ENCODE data around the gene CCR8. TPM values are rescaled to one million over a fixed set of nuclear protein-coding genes. Genes with fewer than 3 reads are reported as not detected.

CCR8 gene
- total RNA-seq, 6 donors from 2014 or later, result not detected

- H3K9me3 ChIP-seq, result no peaks in the 10 kb centered on the region
- no peak overlapping the region for H3K4me3 ChIP-seq
- DNase-seq, result no peak
- no peak for TF ChIP-seq CTCF (IDR thresholded peaks at IDR 0.05)
- TF ChIP-seq EP300 (IDR thresholded peaks at IDR 0.05), result no peak
- TF ChIP-seq POLR2AphosphoS5 (IDR thresholded peaks at IDR 0.05), result no peak
- TF ChIP-seq POLR2A (IDR thresholded peaks at IDR 0.05), result no peak
- H3K36me3 ChIP-seq, result no peaks in the 10 kb centered on the region
- H3K27ac ChIP-seq, result no peak overlapping the region
- H3K4me1 ChIP-seq, result no peaks in the 10 kb centered on the region
- H3K27me3 ChIP-seq, result no peaks in the 10 kb centered on the region
- no peak for ATAC-seq (ENCODE audit: low FRiP score in 2 of 2)
Observed at GRCh38 chr3:39343760-39344159, 14.3 kb downstream of the CCR8 start.

- H3K36me3 ChIP-seq, result no peaks in the 10 kb centered on the region
- TF ChIP-seq CTCF (IDR thresholded peaks at IDR 0.05), result no peak
- no peak for TF ChIP-seq POLR2A (IDR thresholded peaks at IDR 0.05)
- no peak for TF ChIP-seq POLR2AphosphoS5 (IDR thresholded peaks at IDR 0.05)
- no peak for TF ChIP-seq EP300 (IDR thresholded peaks at IDR 0.05)
- no peak for ATAC-seq (ENCODE audit: low FRiP score in 2 of 2)
- no peaks in the 10 kb centered on the region for H3K9me3 ChIP-seq
- H3K27me3 ChIP-seq, result no peaks in the 10 kb centered on the region
- DNase-seq, result no peak
- H3K4me1 ChIP-seq, result no peaks in the 10 kb centered on the region
- no peak overlapping the region for H3K4me3 ChIP-seq
- no peak overlapping the region for H3K27ac ChIP-seq
Observed at GRCh38 chr3:39344746-39345344, 15.3 kb downstream of the CCR8 start.

GRCh38 chr3:39346785-39347585, 17.5 kb downstream of the CCR8 start:
- Histone ChIP-seq H3K4me3 (no peak overlapping the region), H3K36me3 (no peaks in the 10 kb centered on the region), H3K27me3 (no peaks in the 10 kb centered on the region), H3K27ac (no peak overlapping the region), H3K9me3 (no peaks in the 10 kb centered on the region), H3K4me1 (no peaks in the 10 kb centered on the region)
- no peak for TF ChIP-seq EP300 (IDR thresholded peaks at IDR 0.05)
- TF ChIP-seq POLR2AphosphoS5 (IDR thresholded peaks at IDR 0.05), result no peak
- TF ChIP-seq POLR2A (IDR thresholded peaks at IDR 0.05), result no peak
- TF ChIP-seq CTCF (IDR thresholded peaks at IDR 0.05), result no peak
- no peak for ATAC-seq (ENCODE audit: low FRiP score in 2 of 2)
- 47 to 57% methylated on average over 2 of the region's 2 CpGs for WGBS, 2 donors
- no peak for DNase-seq

- no peaks in the 10 kb centered on the region for H3K9me3 ChIP-seq
- no peaks in the 10 kb centered on the region for H3K4me1 ChIP-seq
- ATAC-seq (ENCODE audit: low FRiP score in 2 of 2), result no peak
- no peak for DNase-seq
- TF ChIP-seq POLR2AphosphoS5 (IDR thresholded peaks at IDR 0.05) (no peak), CTCF (IDR thresholded peaks at IDR 0.05) (no peak)
- 55 to 60% methylated on average over 3 of the region's 3 CpGs for WGBS, 2 donors
- H3K27me3 ChIP-seq, result no peaks in the 10 kb centered on the region
- H3K36me3 ChIP-seq, result no peaks in the 10 kb centered on the region
- H3K4me3 ChIP-seq, result no peak overlapping the region
- H3K27ac ChIP-seq, result no peak overlapping the region
Observed at GRCh38 chr3:39347586-39347876, 18.0 kb downstream of the CCR8 start.

GRCh38 chr3:39349080-39349479, 19.6 kb downstream of the CCR8 start:
- Histone ChIP-seq H3K4me1 (no peaks in the 10 kb centered on the region), H3K27me3 (no peaks in the 10 kb centered on the region), H3K36me3 (no peaks in the 10 kb centered on the region), H3K27ac (no peak overlapping the region), H3K4me3 (no peak overlapping the region), H3K9me3 (no peaks in the 10 kb centered on the region)
- ATAC-seq (ENCODE audit: low FRiP score in 2 of 2) (no peak), DNase-seq (no peak)
- 55 to 60% methylated on average over 3 of the region's 3 CpGs for WGBS, 2 donors
- TF ChIP-seq POLR2A (IDR thresholded peaks at IDR 0.05), result no peak
- no peak for TF ChIP-seq EP300 (IDR thresholded peaks at IDR 0.05)
- TF ChIP-seq CTCF (IDR thresholded peaks at IDR 0.05), result no peak
- TF ChIP-seq POLR2AphosphoS5 (IDR thresholded peaks at IDR 0.05), result no peak
